ENCODE data around the gene PRKN. TPM values are rescaled to one million over a fixed set of nuclear protein-coding genes. Genes with fewer than 3 reads are reported as not detected.
"Not testable (repeated sequence)": the region's sequence is repeated elsewhere in the genome, so short reads cannot be mapped to it uniquely, and the experiment has no call there.

The PRKN gene
- total RNA-seq, 1 experiment from 2014 or later = 0.46 TPM

GRCh38 chr6:161333410-161333809 lies 1394.2 kb downstream of the PRKN start:
- Histone ChIP-seq H3K27ac (ENCODE audit: low read length) (no peak overlapping the region), H3K36me3 (ENCODE audit: control insufficient read depth, insufficient read depth, low read length) (no peaks in the 10 kb centered on the region), H3K4me3 (ENCODE audit: low read depth in 2 of 2, low read length in 2 of 2) (no peak overlapping the region), H3K4me1 (ENCODE audit: control insufficient read depth, insufficient read depth, low read length) (no peaks in the 10 kb centered on the region), H3K27me3 (ENCODE audit: control insufficient read depth, insufficient read depth, low read length) (no peaks in the 10 kb centered on the region), H3K9me3 (ENCODE audit: control insufficient read depth, insufficient read depth, low read depth, low read length) (no peaks in the 10 kb centered on the region)
- ChIA-PET CTCF (no interaction called here), POLR2A (no interaction called here)
- TF ChIP-seq REST (IDR thresholded peaks at IDR 0.05; ENCODE audit: insufficient read depth in 1 of 2, low read depth in 2 of 2, low read length in 1 of 2) (no peak), CTCF (IDR thresholded peaks at IDR 0.05) (no peak), POLR2AphosphoS5 (IDR thresholded peaks at IDR 0.05; ENCODE audit: low read depth, low read length) (no peak), SIN3A (IDR thresholded peaks at IDR 0.05; ENCODE audit: borderline replicate concordance, insufficient read depth, low read depth, low read length) (no peak), TCF7L2 (IDR thresholded peaks at IDR 0.05; ENCODE audit: low read depth, low read length) (no peak)
- in situ Hi-C loops (cut with HindIII; ENCODE audit: low pct_unique_long_range_greater_than_20kb, low sequenced_read_pairs) = no loop called here
- intact Hi-C loops (cut with micrococcal nuclease; ENCODE audit: unreplicated experiment) = no loop called here
- no peak for ATAC-seq
- DNase-seq (ENCODE audit: low read depth, low spot score) = no peak
- no TSS peak for BruUV-seq (replicated peaks)

- H3K36me3 ChIP-seq (ENCODE audit: control insufficient read depth, insufficient read depth, low read length); H3K27me3 ChIP-seq (ENCODE audit: control insufficient read depth, insufficient read depth, low read length); intact Hi-C loops (cut with micrococcal nuclease; ENCODE audit: unreplicated experiment); ATAC-seq; H3K27ac ChIP-seq (ENCODE audit: low read length); POLR2A ChIA-PET; H3K4me3 ChIP-seq (ENCODE audit: low read depth in 2 of 2, low read length in 2 of 2); BruUV-seq (replicated peaks); H3K9me3 ChIP-seq (ENCODE audit: control insufficient read depth, insufficient read depth, low read depth, low read length); H3K4me1 ChIP-seq (ENCODE audit: control insufficient read depth, insufficient read depth, low read length); DNase-seq (ENCODE audit: low read depth, low spot score); CTCF ChIA-PET; in situ Hi-C loops (cut with HindIII; ENCODE audit: low pct_unique_long_range_greater_than_20kb, low sequenced_read_pairs): not testable (repeated sequence)
Observed at GRCh38 chr6:161331402-161332081, 1396.0 kb downstream of the PRKN start.

GRCh38 chr6:161327360-161327953 lies 1400.1 kb downstream of the PRKN start:
- DNase-seq (ENCODE audit: low read depth, low spot score) (no peak), ATAC-seq (no peak)
- TF ChIP-seq TCF7L2 (IDR thresholded peaks at IDR 0.05; ENCODE audit: low read depth, low read length) (no peak), REST (IDR thresholded peaks at IDR 0.05; ENCODE audit: insufficient read depth in 1 of 2, low read depth in 2 of 2, low read length in 1 of 2) (no peak), CTCF (IDR thresholded peaks at IDR 0.05) (no peak), SIN3A (IDR thresholded peaks at IDR 0.05; ENCODE audit: borderline replicate concordance, insufficient read depth, low read depth, low read length) (no peak), POLR2AphosphoS5 (IDR thresholded peaks at IDR 0.05; ENCODE audit: low read depth, low read length) (no peak)
- Histone ChIP-seq H3K27me3 (ENCODE audit: control insufficient read depth, insufficient read depth, low read length) (no peaks in the 10 kb centered on the region), H3K36me3 (ENCODE audit: control insufficient read depth, insufficient read depth, low read length) (no peaks in the 10 kb centered on the region), H3K27ac (ENCODE audit: low read length) (no peak overlapping the region), H3K4me1 (ENCODE audit: control insufficient read depth, insufficient read depth, low read length) (no peaks in the 10 kb centered on the region), H3K9me3 (ENCODE audit: control insufficient read depth, insufficient read depth, low read depth, low read length) (peaks cover 3% of the 10 kb centered on the region; the same call in 1 of the 2 replicates), H3K4me3 (ENCODE audit: low read depth in 2 of 2, low read length in 2 of 2) (no peak overlapping the region)
- in situ Hi-C loops (cut with HindIII; ENCODE audit: low pct_unique_long_range_greater_than_20kb, low sequenced_read_pairs) = no loop called here
- ChIA-PET CTCF (interaction anchor here (0.7 kb wide), 1 partner anchor 37 kb away, joined by 4 read pairs; no protein-coding TSS in a partner anchor), POLR2A (interaction anchor here (0.6 kb wide), 1 partner anchor 9 kb away, joined by 3 read pairs; no protein-coding TSS in a partner anchor)
- BruUV-seq (replicated peaks) = no TSS peak
- intact Hi-C loops (cut with micrococcal nuclease; ENCODE audit: unreplicated experiment) = no loop called here
